Measurements from ENCODE around the gene PSME4.

DNA sequence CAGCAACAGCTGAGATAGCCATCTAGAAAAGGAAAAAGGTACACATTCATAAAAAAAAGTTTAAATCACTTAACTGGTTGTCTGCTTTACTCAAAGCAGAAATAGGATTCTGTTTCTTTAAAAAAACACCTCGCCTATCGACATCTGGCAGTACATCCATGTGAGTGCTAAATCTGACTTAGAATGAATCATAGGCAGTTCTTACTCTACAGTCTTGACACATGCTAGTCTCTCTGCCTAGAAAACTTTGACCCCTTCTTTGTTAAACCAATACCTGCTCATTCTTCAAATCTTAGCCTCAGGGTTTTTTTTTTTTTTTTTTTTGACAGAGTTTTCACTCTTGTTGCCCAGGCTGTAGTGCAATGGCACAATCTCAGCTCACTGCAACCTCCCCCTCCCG, 73.9 kb downstream of the PSME4 start:
- no peak for TF ChIP-seq RAD21 (IDR thresholded peaks at IDR 0.05; ENCODE audit: insufficient read depth, low read depth, low read length)
- TF ChIP-seq CTCF (IDR thresholded peaks at IDR 0.05 in 2 of 3, conservative IDR thresholded peaks at IDR 0.05 in 1 of 3; ENCODE audit: control insufficient read depth in 2 of 3, extremely low read depth in 1 of 3, insufficient read depth in 1 of 3, low read depth in 3 of 3, low read length in 3 of 3), result no peak
- no peak for TF ChIP-seq POLR2A (IDR thresholded peaks at IDR 0.05; ENCODE audit: low read depth, low read length)
- TF ChIP-seq EGR1 (IDR thresholded peaks at IDR 0.05; ENCODE audit: borderline replicate concordance in 1 of 2, low read depth in 2 of 2, low read length in 2 of 2), result no peak
- TF ChIP-seq SRF (IDR thresholded peaks at IDR 0.05; ENCODE audit: low read depth in 2 of 2, low read length in 2 of 2), result no peak
- no peak for TF ChIP-seq SP1 (IDR thresholded peaks at IDR 0.05; ENCODE audit: low read depth, low read length)

Data from GM12878 (cell line).